Measurements from ENCODE around the gene WDR75.
"Not testable (repeated sequence)": the region's sequence is repeated elsewhere in the genome, so short reads cannot be mapped to it uniquely, and the experiment has no call there.

Gene WDR75

GRCh38 chr2:189440644-189440946, 679 bp upstream of the WDR75 start:
- no peak for DNase-seq (ENCODE audit: low read depth in 2 of 2, low spot score in 1 of 2)

DNA sequence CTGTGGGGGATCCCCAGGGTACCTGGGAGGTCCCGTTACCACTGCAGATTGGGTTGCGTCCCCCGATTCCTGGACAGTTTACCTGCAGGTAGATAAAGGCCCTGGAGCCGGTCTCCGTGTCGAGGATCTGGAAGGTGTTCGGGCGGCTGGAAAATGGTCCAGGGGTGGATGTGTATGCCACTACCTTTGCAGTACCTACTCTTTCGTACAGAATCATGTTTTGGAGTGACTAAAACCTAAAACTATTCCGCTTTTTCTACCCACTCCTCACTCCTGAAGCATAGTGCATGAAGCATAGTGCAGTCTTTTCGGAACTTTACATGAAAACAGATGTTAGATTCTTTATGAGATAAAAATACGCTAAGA, 418 bp downstream of the WDR75 start:
- no peak for DNase-seq (ENCODE audit: low read depth in 2 of 2, low spot score in 1 of 2)

DNA sequence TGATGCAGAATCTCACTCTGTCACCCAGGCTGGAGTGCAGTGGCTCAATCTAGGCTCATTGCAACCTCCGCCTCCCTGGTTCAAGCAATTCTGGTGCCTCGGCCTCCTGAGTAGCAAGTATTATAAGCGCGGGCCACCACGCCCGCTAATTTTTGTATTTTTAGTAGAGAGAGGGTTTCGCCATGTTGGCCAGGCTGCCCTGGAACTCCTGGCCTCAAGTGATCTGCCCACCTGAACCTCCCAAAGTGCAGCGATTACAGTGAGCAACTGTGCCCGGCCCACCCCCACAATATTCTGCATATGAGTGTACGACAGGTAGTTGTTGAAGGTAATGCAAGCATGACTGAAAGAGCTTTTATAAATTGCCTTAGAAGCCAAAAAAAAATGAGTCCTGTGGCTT, 1.2 kb downstream of the WDR75 start:
- no peak for DNase-seq (ENCODE audit: low read depth in 2 of 2, low spot score in 1 of 2)

DNA sequence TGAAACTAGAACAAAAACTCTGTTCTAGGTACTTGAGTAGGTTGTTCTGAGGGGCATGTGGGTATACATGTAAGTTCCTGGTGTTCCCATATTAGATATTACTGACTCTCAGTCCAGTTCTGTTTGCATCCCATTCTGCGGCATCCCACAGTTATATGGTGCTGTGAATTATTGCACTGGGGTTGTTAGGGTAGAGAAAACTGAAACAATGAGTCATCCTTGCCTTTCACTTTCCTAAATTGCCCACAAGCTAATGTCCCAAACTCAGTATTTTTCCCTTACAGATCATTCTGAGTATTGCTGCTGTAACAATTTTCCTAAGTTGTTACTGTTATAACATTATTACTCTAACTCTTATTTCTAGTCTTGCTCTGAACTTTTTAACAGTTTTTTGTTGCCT, 3.0 kb downstream of the WDR75 start:
- no peak for DNase-seq (ENCODE audit: low read depth in 2 of 2, low spot score in 1 of 2)

DNA sequence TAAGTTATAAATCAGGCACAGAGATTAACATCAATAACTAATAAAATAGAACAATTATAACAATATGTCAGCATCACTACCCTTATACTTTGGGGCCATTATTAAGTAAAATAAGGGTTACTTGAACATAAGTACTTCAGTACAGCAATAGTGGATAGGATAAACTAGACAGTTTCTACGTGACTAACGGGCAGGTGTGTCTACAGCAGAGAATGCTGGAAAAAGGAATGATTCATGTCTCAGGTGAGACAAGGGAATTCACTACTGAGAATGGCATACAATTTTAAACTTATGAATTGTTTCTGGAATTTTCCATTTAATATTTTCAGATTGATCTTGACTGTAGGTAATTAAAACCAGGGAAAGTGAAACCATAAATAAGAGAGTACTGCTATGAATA, 5.5 kb downstream of the WDR75 start:
- DNase-seq (ENCODE audit: low read depth in 2 of 2, low spot score in 1 of 2): no peak

- DNase-seq (ENCODE audit: low read depth in 2 of 2, low spot score in 1 of 2): no peak
Measured at GRCh38 chr2:189454009-189454408, 12.7 kb downstream of the WDR75 start.

DNA sequence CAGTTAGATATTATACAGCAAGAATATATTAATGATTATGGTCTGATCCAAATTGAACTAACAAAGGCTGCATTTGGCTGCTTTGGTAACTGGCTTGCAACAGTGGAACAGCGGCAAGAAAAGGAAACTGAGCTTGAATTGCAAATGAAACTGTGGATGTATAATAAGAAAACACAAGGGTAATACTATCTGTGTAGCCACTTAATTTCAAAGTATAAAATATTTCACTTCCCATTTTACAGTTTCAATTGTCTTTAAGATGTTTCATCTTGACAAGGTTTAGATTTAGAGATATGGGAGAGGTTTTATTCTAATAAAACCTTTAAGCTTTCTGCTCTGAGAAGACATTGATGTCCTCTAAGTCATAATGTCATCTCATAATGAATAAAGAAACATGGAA, 23.8 kb downstream of the WDR75 start:
- no peak for DNase-seq (ENCODE audit: low read depth in 2 of 2, low spot score in 1 of 2)

GRCh38 chr2:189465478-189465877, 24.2 kb downstream of the WDR75 start:
- DNase-seq (ENCODE audit: low read depth in 2 of 2, low spot score in 1 of 2): no peak

- no peak for DNase-seq (ENCODE audit: low read depth in 2 of 2, low spot score in 1 of 2)
Measured at GRCh38 chr2:189466046-189466445, 24.8 kb downstream of the WDR75 start.

DNA sequence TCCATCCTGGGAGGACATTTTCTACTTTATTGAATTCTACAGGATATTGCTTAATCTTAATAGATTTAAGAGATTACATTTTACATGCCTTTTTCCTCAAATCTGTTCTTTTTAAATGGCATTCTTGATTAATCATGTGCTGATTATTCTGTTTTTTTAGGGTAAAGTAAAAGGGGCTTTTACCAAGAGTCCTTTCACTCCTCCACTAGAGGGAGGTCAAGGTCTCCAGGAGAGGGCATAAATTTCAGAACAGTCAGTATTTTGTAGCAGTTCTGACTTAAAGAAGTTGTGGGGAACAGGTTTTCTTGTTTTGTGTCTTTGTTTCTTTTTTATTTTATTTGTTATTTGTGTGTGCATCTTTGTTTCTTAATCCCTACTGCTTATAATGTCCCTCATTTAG, 25.4 kb downstream of the WDR75 start:
- no peak for DNase-seq (ENCODE audit: low read depth in 2 of 2, low spot score in 1 of 2)

GRCh38 chr2:189467160-189467559, 25.9 kb downstream of the WDR75 start:
- DNase-seq (ENCODE audit: low read depth in 2 of 2, low spot score in 1 of 2): no peak

GRCh38 chr2:189467593-189467992, 26.3 kb downstream of the WDR75 start:
- no peak for DNase-seq (ENCODE audit: low read depth in 2 of 2, low spot score in 1 of 2)

GRCh38 chr2:189474526-189474925, 33.3 kb downstream of the WDR75 start:
- DNase-seq (ENCODE audit: low read depth in 2 of 2, low spot score in 1 of 2): no peak

DNA sequence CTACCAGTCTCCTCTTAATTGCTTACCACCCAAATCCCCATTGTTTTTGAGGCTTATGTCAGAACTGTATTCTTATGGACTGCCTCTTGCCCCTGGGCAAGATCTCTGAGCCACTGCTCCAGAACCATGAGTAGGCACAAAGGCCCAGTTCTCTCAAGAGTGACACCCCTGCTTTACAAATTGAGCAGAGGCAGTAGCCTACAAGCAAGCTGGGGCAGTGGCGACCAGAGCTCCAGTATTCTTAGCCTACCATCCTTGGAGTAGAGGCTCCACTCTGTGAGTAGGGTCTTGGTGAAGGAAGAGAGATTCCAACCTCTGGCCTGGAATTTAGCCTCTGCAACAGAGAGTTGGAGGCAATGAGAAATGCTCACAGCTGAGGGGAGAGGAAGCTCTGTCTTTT, 36.5 kb downstream of the WDR75 start:
- DNase-seq (ENCODE audit: low read depth in 2 of 2, low spot score in 1 of 2): no peak

GRCh38 chr2:189478289-189478688, 37.0 kb downstream of the WDR75 start:
- DNase-seq (ENCODE audit: low read depth in 2 of 2, low spot score in 1 of 2): not testable (repeated sequence)

GRCh38 chr2:189481071-189481470, 39.8 kb downstream of the WDR75 start:
- no peak for DNase-seq (ENCODE audit: low read depth in 2 of 2, low spot score in 1 of 2)

DNA sequence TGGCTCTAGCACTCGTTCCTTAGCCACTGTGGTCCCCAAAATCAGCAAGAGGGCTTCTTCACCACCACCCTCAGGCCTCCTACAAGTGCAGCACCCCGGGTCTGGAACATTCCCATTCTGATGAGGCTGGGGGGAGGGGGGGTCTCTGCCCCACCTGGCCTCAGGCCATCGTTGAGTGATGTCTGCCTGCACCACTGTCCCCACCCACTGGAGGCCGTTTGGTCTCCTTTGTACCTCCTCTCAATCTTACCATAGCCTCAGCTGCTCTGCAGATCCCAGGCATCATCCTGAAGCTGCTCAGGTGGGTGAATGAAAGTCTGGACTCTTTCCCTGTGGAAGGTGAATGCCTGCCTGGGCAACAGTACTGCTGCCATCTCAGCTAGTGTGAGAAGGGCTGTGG, 42.3 kb downstream of the WDR75 start:
- DNase-seq (ENCODE audit: low read depth in 2 of 2, low spot score in 1 of 2): no peak

DNA sequence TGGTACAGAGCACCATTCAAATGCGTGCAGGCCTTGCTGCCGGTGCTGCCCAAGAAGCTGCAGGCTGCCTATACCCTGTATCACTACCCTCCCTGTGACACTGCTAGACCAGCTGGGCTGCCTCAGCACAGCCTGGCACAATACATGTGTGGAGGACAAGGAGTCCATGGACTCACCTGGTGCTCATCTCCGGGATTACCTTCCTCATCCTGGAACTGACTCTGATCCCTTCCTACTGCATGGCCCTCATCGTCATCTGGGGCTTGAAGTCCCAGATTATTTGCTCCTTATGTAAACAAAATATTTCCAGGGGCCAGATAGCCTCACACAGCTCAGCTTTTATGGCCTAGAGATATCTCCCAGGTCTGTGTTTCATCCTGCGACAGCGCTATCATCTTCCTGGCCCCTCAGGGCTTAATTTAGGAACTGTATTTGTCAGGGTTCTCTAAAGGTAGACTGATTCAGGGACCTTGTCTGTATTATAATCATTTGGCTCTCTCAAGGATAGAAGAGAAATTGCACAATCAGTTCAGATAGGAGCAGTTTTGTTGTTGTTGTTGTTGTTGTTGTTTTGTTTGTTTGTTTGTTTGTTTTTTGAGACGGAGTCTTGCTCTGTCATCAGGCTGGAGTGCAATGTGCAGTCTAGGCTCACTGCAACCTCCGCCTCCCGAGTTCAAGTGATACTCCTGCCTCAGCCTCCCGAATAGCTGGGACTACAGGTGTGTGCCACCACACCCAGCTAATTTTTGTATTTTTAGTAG, 42.9 kb downstream of the WDR75 start:
- no peak for DNase-seq (ENCODE audit: low read depth in 2 of 2, low spot score in 1 of 2)

- DNase-seq (ENCODE audit: low read depth in 2 of 2, low spot score in 1 of 2): no peak
Measured at GRCh38 chr2:189485146-189485545, 43.9 kb downstream of the WDR75 start.

GRCh38 chr2:189486237-189486770, 45.0 kb downstream of the WDR75 start:
- DNase-seq (ENCODE audit: low read depth in 2 of 2, low spot score in 1 of 2): no peak

DNA sequence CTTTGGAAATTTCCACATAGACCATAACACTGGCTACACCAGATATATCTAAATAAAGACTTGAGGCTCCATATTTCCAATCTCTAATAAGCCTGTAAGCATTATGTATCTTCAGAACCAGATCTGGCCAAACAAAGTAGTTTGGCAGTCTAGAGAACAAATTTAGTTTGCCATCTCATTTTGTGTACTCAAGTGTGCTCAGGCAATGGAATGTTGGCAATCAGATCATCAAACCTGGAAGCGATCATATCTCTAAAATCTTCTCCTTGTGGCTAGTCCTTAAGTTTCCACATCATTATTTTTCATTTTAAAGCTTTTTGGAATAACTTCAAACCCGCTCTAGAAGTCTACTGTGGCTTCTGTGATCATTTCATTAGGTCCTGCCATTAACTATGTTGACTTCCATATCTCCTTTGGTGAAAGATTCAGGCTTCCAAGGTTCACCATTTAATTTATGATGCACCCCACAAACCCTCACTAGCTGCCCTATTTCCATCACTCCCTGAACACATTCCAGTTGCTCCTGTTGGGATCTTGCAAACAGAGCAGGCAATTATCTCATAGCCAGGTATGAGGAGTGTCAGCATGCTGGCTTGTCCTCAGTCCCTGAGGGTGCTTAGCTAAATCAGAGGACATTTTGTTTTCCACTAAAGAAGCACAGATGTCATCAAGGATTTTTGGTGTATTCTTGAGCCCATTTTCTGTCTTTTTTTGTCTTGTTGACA, 46.2 kb downstream of the WDR75 start:
- no peak for DNase-seq (ENCODE audit: low read depth in 2 of 2, low spot score in 1 of 2)

DNA sequence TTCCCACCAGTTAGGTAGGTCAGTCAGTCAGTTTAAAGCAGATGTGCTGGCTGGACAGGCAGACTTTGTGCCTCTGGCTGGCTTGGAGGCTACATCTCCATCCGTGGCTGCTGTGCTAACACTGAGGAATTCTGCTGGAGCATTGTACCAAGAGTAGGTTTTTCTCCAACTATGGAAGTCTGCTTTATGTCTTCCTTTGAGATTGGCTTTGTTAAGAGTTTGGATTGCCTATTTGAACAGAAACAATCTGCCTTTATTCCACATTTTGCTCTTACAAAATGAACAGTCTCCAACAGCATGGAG, 46.7 kb downstream of the WDR75 start:
- no peak for DNase-seq (ENCODE audit: low read depth in 2 of 2, low spot score in 1 of 2)

GRCh38 chr2:189492451-189492850, 51.2 kb downstream of the WDR75 start:
- DNase-seq (ENCODE audit: low read depth in 2 of 2, low spot score in 1 of 2): no peak
